WERI-Rb-1 (cell line): ENCODE results near the gene TAF1L.
A peak's percentile ranks its signal among the peaks of the same experiment; 100 is the strongest.
"Not testable (repeated sequence)": the region's sequence is repeated elsewhere in the genome, so short reads cannot be mapped to it uniquely, and the experiment has no call there.

Experiments
- DNase-seq: peaks from one replicate; pipeline ENCODE4 v3.0.0-alpha.2; 2020
- H3K27ac ChIP-seq: fragments of 250-450 bp; sonication (Bioruptor Pico); 2 replicates; pipeline ENCODE4 v1.5.1; 2020; ENCODE audit warnings: mild to moderate bottlenecking, moderate library complexity
- H3K27me3 ChIP-seq: fragments of 250-450 bp; sonication (Bioruptor Pico); 2 replicates; pipeline ENCODE4 v1.5.1; 2021; ENCODE audit warnings: mild to moderate bottlenecking, low read depth, moderate library complexity; ENCODE audit not compliant: insufficient read depth, severe bottlenecking
- H3K36me3 ChIP-seq: fragments of 250-450 bp; sonication (Bioruptor Pico); 2 replicates; pipeline ENCODE4 v1.5.1; 2020; ENCODE audit warnings: mild to moderate bottlenecking, moderate library complexity
- H3K4me3 ChIP-seq: 2 replicates; pipeline ENCODE4 v1.5.1; 2011; ENCODE audit warnings: low read depth, mild to moderate bottlenecking, control low read depth, low read length
- H3K9me3 ChIP-seq: fragments of 250-450 bp; sonication (Bioruptor Pico); 2 replicates; pipeline ENCODE4 v1.5.1; 2021; ENCODE audit warnings: mild to moderate bottlenecking, moderate library complexity; ENCODE audit not compliant: severe bottlenecking
- TF ChIP-seq, protein P1 (sequence below): IDR thresholded peaks from 2 replicates; pipeline ENCODE4 v1.5.1; 2011; ENCODE audit warnings: low read depth, mild to moderate bottlenecking, control low read depth, inconsistent platforms, low read length

The TAF1L gene

GRCh38 chr9:32603914-32604852, 31.3 kb downstream of the TAF1L start:
- H3K4me3 ChIP-seq = no peak overlapping the region

GRCh38 chr9:32599021-32599420, 36.4 kb downstream of the TAF1L start:
- not testable (repeated sequence) for H3K36me3 ChIP-seq, H3K4me3 ChIP-seq, H3K27ac ChIP-seq, DNase-seq, H3K9me3 ChIP-seq, H3K27me3 ChIP-seq

More at GRCh38 chr9:32603914-32604852, 31.3 kb downstream of the TAF1L start:
- H3K27ac ChIP-seq = no peak overlapping the region
- TF ChIP-seq, protein P1, sequence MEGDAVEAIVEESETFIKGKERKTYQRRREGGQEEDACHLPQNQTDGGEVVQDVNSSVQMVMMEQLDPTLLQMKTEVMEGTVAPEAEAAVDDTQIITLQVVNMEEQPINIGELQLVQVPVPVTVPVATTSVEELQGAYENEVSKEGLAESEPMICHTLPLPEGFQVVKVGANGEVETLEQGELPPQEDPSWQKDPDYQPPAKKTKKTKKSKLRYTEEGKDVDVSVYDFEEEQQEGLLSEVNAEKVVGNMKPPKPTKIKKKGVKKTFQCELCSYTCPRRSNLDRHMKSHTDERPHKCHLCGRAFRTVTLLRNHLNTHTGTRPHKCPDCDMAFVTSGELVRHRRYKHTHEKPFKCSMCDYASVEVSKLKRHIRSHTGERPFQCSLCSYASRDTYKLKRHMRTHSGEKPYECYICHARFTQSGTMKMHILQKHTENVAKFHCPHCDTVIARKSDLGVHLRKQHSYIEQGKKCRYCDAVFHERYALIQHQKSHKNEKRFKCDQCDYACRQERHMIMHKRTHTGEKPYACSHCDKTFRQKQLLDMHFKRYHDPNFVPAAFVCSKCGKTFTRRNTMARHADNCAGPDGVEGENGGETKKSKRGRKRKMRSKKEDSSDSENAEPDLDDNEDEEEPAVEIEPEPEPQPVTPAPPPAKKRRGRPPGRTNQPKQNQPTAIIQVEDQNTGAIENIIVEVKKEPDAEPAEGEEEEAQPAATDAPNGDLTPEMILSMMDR = no peak
- DNase-seq = peak; percentile 60
- no peaks in the 10 kb centered on the region for H3K27me3 ChIP-seq
- no peaks in the 10 kb centered on the region for H3K36me3 ChIP-seq
- H3K9me3 ChIP-seq = peaks cover 3% of the 10 kb centered on the region

DNA sequence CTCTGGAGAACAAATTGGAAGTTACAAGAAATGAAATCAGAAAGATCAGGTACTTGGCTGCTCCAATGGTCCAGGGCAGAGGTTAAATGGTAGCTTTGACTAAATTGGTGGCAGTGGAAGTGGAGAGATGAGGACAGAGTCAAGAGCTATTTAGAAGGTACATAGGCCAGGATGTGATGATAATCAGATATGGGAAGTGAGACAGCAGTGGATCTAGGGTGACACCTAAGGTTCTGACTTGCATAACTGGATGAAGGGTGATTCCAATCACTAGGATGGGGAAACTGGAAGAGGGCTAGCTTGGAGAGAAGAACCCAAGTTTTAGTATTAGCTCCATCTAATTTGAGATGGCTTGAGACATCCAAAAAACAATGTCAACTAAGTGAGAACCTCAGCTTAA, 38.5 kb downstream of the TAF1L start:
- no peaks in the 10 kb centered on the region for H3K27me3 ChIP-seq
- no peak for DNase-seq
- no peaks in the 10 kb centered on the region for H3K9me3 ChIP-seq
- TF ChIP-seq, protein P1 = no peak
- H3K4me3 ChIP-seq = no peak overlapping the region
- H3K27ac ChIP-seq = no peak overlapping the region
- H3K36me3 ChIP-seq = no peaks in the 10 kb centered on the region

- no peak for DNase-seq
- TF ChIP-seq, protein P1 = no peak
- Histone ChIP-seq H3K9me3 (no peaks in the 10 kb centered on the region), H3K27ac (no peak overlapping the region), H3K27me3 (no peaks in the 10 kb centered on the region), H3K4me3 (no peak overlapping the region), H3K36me3 (no peaks in the 10 kb centered on the region)
Measured at GRCh38 chr9:32596096-32596865, 39.2 kb downstream of the TAF1L start.

DNA sequence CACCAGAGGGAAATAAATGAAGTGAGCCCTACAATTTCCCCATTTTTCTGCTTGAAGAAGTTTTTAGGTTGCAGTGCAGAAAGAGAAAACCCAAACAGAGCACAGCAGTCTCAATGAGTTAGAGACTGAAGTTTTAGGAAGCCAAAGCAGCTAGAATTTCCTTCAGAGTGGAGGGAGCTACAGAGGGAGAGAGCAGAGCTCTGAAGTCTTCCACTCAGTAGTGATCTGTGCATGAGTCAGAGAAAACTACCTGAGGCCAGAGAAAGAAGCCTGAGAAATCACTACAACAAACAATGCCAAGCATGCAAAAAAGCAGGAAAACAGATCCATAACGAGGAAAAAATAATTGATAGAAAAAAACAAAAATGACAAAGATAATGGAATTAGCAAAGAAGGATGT, 44.6 kb downstream of the TAF1L start:
- no peaks in the 10 kb centered on the region for H3K9me3 ChIP-seq
- H3K36me3 ChIP-seq = no peaks in the 10 kb centered on the region
- TF ChIP-seq, protein P1 = no peak
- DNase-seq = no peak
- no peak overlapping the region for H3K4me3 ChIP-seq
- H3K27ac ChIP-seq = no peak overlapping the region
- peaks cover 10% of the 10 kb centered on the region for H3K27me3 ChIP-seq

- H3K27ac ChIP-seq = no peak overlapping the region
- peaks cover 14% of the 10 kb centered on the region for H3K27me3 ChIP-seq
- no peaks in the 10 kb centered on the region for H3K36me3 ChIP-seq
- no peaks in the 10 kb centered on the region for H3K9me3 ChIP-seq
- TF ChIP-seq, protein P1 = no peak
- no peak for DNase-seq
- H3K4me3 ChIP-seq = no peak overlapping the region
Measured at GRCh38 chr9:32590476-32590875, 45.0 kb downstream of the TAF1L start.
